Stimulated activated CD4-positive, alpha-beta T cell treated with anti-CD3 and anti-CD28 coated beads, TNF-alpha, amount 100 ng/mL, for 1 hour (primary cell): ENCODE measurements around the gene DAB2IP.

Source experiments
- DNase-seq, 3 donors: peaks; one replicate each; pipeline ENCODE4 v3.0.0-alpha.2; 2020; ENCODE audit warnings: low read depth in 3 of 3, low spot score in 1 of 3

The DAB2IP gene

GRCh38 chr9:121833061-121833460 is 181.6 kb downstream of the DAB2IP start:
- no peak for DNase-seq
